Fibroblast of mammary gland (primary cell): ENCODE data around the gene FBXL19.

Source experiments
- DNase-seq: peaks from one replicate; pipeline ENCODE4 v3.0.0-alpha.2; 2010; ENCODE audit warnings: low read depth
- H3K4me3 ChIP-seq: 2 replicates; pipeline ENCODE4 v1.5.1; 2011; ENCODE audit warnings: low read depth, mild to moderate bottlenecking, low read length, moderate library complexity; ENCODE audit not compliant: control insufficient read depth
- TF ChIP-seq, protein P1 (sequence below): conservative IDR thresholded peaks from 2 replicates; pipeline ENCODE4 v1.5.1; 2011; ENCODE audit warnings: low read depth, low read length, inconsistent platforms; ENCODE audit not compliant: control insufficient read depth, insufficient read depth

Gene FBXL19

GRCh38 chr16:30992276-30992780 is 69.0 kb downstream of the FBXL19 start:
- TF ChIP-seq, protein P1, sequence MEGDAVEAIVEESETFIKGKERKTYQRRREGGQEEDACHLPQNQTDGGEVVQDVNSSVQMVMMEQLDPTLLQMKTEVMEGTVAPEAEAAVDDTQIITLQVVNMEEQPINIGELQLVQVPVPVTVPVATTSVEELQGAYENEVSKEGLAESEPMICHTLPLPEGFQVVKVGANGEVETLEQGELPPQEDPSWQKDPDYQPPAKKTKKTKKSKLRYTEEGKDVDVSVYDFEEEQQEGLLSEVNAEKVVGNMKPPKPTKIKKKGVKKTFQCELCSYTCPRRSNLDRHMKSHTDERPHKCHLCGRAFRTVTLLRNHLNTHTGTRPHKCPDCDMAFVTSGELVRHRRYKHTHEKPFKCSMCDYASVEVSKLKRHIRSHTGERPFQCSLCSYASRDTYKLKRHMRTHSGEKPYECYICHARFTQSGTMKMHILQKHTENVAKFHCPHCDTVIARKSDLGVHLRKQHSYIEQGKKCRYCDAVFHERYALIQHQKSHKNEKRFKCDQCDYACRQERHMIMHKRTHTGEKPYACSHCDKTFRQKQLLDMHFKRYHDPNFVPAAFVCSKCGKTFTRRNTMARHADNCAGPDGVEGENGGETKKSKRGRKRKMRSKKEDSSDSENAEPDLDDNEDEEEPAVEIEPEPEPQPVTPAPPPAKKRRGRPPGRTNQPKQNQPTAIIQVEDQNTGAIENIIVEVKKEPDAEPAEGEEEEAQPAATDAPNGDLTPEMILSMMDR, result no peak
- no peak overlapping the region for H3K4me3 ChIP-seq
- DNase-seq, result no peak

DNA sequence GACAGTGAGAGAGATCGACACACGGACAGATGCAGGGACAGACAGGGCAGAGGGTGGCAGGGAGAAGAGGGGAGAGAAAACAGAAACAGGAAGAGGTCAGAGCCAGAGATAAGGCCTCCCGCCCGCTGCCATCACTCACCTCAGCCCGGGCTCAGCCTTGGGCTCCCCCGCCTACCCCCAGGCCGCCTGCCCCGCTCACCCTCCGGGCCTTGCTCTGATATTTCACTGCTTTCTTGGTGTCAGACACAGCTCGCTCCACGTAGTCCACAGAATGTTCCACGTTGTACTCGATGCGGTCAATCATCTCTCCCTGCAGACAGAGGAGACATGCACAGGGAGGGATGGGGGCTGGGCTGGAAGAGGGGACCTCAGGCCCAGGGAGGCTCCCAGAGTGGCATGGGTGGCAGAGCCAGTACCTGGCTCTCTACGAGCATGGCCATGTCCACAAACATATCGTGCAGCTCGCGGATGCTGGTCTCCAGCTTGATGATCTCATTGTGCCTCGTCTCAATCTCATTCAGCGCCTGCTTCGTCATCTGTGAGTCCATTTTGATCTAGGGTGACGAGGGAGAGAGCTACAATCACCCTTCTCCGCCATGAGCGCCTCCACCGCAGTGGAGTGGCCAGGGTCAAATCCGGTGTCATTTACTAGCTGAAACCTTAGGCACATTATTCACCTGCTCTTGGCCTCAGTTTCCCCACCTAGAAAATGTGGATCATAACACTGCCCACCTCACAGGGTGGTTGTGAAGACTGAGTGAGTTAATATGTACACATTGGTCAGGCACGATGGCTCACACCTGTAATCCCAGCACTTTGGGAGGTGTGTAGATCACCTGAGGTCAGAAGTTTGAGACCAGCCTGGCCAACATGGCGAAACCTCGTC is 69.8 kb downstream of the FBXL19 start:
- TF ChIP-seq, protein P1, result no peak
- no peak for DNase-seq
- no peak overlapping the region for H3K4me3 ChIP-seq

DNA sequence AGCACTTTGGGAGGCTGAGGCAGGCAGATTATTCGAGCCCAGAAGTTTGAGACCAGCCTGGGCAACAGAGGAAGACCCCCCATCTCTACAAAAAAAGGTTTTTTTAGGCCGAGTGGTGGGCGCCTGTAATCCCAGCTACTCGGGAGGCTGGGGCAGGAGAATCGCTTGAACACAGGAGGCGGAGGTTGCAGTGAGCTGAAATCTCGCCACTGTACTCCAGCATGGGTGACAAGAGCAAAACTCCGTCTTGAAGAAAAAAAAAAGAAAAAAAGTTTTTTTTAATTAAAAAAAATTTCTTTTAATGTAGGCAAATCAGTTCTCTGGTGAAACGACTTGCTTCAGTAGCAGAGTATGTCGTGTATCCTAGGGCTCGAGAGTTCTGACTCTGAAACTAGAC is 72.6 kb downstream of the FBXL19 start:
- TF ChIP-seq, protein P1, result no peak
- H3K4me3 ChIP-seq, result peak overlapping the region; percentile 57
- no peak for DNase-seq

- H3K4me3 ChIP-seq, result peak overlapping the region; percentile 57
- peak; percentile 49 for DNase-seq
- TF ChIP-seq, protein P1, result no peak
These were observed 73.1 kb downstream of the FBXL19 start for GRCh38 chr16:30996324-30996984.

GRCh38 chr16:30996985-30997724 is 73.8 kb downstream of the FBXL19 start:
- DNase-seq, result peak; percentile 75
- TF ChIP-seq, protein P1, result no peak
- peak overlapping the region; percentile 57 for H3K4me3 ChIP-seq

DNA sequence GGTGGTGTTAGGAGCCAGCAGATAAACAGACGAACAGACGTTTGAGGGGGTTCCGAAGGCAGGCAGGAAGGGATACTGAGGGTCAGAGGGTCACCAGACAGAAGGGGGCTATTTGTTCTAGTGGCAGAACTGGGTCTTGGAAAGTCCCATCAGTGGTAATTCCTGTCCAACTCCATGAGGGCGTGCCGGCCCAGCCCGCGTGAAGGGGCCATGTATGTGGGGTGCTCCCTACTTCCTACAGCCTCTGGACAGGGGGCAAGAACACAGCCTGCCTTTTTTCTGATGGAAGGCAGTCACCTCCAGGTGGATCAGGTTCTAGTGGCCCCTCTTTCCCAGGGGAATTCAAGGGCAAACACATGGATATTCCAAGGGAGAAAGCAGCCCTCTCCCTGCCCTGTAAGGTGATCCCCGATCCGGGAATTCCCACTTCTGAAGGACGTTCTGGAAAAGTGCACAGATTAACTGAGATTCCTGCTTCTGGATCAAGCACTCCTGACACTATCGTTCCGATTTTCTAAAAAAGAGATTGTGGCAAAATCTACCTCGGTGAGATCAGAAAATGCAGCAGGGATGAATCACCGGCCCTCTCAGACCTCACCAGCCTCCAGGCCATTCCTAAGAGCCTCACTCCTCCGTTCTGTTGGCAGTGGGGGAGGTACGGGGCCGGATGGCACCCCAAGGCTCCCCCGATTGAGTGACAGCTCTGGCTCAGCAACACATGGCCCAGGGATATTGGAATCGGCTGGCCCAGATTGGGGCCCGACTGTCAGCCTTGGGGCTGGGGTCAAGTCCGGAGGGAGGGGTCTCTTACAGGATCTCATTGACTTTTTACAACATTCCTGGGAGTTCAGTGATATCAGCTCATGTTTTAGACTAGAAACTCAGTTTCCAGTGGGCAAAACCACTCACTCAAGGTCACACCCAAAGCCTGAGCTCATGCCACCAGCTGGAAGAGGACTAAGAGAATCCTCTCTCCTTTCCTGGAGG is 74.6 kb downstream of the FBXL19 start:
- H3K4me3 ChIP-seq, result peak overlapping the region; percentile 42
- TF ChIP-seq, protein P1, result no peak
- peak; percentile 75 for DNase-seq
